Body of pancreas (tissue), 4 donors: ENCODE measurements around the gene ZNF532.

Experiments used
- POLR2A ChIP-seq, 3 donors: fragments of 450-650 bp; IDR thresholded peaks; one replicate each; pipeline ENCODE4 v1.6.1; 2016; ENCODE audit warnings: antibody characterized with exemption in 3 of 3, mild to moderate bottlenecking in 2 of 3
- TF ChIP-seq, protein P1 (sequence below), 7 experiments: fragments of 450-650 bp in 4 of 7; fragments of 200-600 bp in 3 of 7; sonication (generic) in 3 of 7; IDR thresholded peaks; one replicate each; pipeline ENCODE4 v1.5.1; 2016 to 2019; ENCODE audit warnings: antibody characterized with exemption in 7 of 7

DNA sequence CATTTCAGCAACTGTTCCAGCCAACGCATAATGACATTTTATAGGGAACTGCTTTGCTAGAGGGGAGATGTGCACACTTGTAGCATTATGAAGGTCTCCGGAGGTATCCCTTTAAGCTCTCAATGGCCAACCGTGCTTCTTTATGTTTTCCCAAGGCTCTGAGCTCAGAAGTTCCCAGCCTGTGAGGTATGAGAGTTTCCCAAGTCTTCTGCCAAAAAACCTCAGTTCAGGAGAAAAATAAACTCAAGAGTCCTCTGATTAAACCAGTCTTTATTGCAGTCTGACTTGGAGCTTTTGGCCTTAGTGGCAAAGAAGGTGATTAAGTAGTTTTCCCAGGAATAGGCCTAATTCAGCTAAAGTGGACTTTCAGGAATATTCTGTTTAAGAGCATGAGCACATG lies 35.4 kb upstream of the ZNF532 start:
- TF ChIP-seq, protein P1, sequence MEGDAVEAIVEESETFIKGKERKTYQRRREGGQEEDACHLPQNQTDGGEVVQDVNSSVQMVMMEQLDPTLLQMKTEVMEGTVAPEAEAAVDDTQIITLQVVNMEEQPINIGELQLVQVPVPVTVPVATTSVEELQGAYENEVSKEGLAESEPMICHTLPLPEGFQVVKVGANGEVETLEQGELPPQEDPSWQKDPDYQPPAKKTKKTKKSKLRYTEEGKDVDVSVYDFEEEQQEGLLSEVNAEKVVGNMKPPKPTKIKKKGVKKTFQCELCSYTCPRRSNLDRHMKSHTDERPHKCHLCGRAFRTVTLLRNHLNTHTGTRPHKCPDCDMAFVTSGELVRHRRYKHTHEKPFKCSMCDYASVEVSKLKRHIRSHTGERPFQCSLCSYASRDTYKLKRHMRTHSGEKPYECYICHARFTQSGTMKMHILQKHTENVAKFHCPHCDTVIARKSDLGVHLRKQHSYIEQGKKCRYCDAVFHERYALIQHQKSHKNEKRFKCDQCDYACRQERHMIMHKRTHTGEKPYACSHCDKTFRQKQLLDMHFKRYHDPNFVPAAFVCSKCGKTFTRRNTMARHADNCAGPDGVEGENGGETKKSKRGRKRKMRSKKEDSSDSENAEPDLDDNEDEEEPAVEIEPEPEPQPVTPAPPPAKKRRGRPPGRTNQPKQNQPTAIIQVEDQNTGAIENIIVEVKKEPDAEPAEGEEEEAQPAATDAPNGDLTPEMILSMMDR (IDR thresholded peaks at IDR 0.05): no peak
- no peak for TF ChIP-seq POLR2A (IDR thresholded peaks at IDR 0.05)
